B cell (primary cell): ENCODE data around the gene CDK18. TPM values are rescaled to one million over a fixed set of nuclear protein-coding genes. Genes with fewer than 3 reads are reported as not detected.

Experiments
- ATAC-seq: fragments of 200-7000 bp; cut with Tn5 transposase; one replicate; pipeline ENCODE4 v1.10.0; 2021; ENCODE audit warnings: low read depth, mild to moderate bottlenecking, moderate number of reproducible peaks, moderate library complexity
- CTCF ChIA-PET: fragments of 350-600 bp; sonication (Branson Sonifier 250); formaldehyde crosslinking; loops from one replicate; lab custom pipeline; 2021; ENCODE audit warnings: antibody characterized with exemption, inconsistent platforms; lab: Charles Lee
- POLR2A ChIA-PET: fragments of 350-600 bp; sonication (Branson Sonifier 250); formaldehyde crosslinking; loops from one replicate; lab custom pipeline; 2021; ENCODE audit warnings: antibody characterized with exemption; lab: Charles Lee
- DNase-seq: peaks from one replicate; pipeline ENCODE4 v3.0.0; 2013
- H2AFZ ChIP-seq: 2 replicates; pipeline ENCODE4 v1.6.1; 2012; ENCODE audit warnings: mild to moderate bottlenecking, low read depth, low read length; ENCODE audit not compliant: insufficient read depth, poor library complexity, severe bottlenecking
- H3K27ac ChIP-seq, 2 donors: 1 replicate in 1 of 2; 2 replicates in 1 of 2; pipeline ENCODE4 v1.5.1; 2012 to 2013; ENCODE audit warnings: low read length in 2 of 2, mild to moderate bottlenecking in 2 of 2, moderate library complexity in 1 of 2
- H3K27me3 ChIP-seq, 4 experiments: fragments of 200-600 bp in 1 of 4; sonication (generic) in 1 of 4; replicated peaks in 1 of 4; 1 replicate in 2 of 4; 2 replicates in 2 of 4; pipeline versions ENCODE4 v1.6.1 to v1.7.0; 2013 to 2016; ENCODE audit warnings: low read length in 3 of 4, mild to moderate bottlenecking in 2 of 4, mixed read lengths in 1 of 4, moderate library complexity in 1 of 4; ENCODE audit not compliant: insufficient read depth in 4 of 4, control insufficient read depth in 3 of 4; ENCODE audit errors: control extremely low read depth in 1 of 4
- H3K36me3 ChIP-seq, 2 experiments: replicated peaks in 1 of 2; 1 replicate in 1 of 2; 2 replicates in 1 of 2; pipeline versions ENCODE4 v1.6.1 to v1.7.1; 2013; ENCODE audit warnings: low read length in 1 of 2; ENCODE audit not compliant: insufficient read depth in 2 of 2, control insufficient read depth in 1 of 2; ENCODE audit errors: control extremely low read depth in 1 of 2, extremely low read depth in 1 of 2
- H3K4me1 ChIP-seq, 2 donors: fragments of 200-600 bp in 1 of 2; sonication (generic) in 1 of 2; 1 replicate in 1 of 2; 2 replicates in 1 of 2; pipeline versions ENCODE4 v1.5.1 to v1.6.1; 2013 to 2017; ENCODE audit warnings: low read length in 2 of 2; ENCODE audit not compliant: control insufficient read depth in 2 of 2, insufficient read depth in 2 of 2
- H3K4me2 ChIP-seq: replicated peaks from 2 replicates; pipeline ENCODE3; 2012; ENCODE audit warnings: mild to moderate bottlenecking, low read depth, low read length; ENCODE audit not compliant: poor library complexity, severe bottlenecking
- H3K4me3 ChIP-seq, 5 experiments: fragments of 200-600 bp in 1 of 5; sonication (generic) in 1 of 5; 1 replicate in 3 of 5; 2 replicates in 2 of 5; pipeline versions ENCODE4 v1.5.1 to v1.7.0; 2011 to 2016; ENCODE audit warnings: low read length in 4 of 5, mild to moderate bottlenecking in 4 of 5, low read depth in 2 of 5, control low read depth in 1 of 5, moderate library complexity in 1 of 5; ENCODE audit not compliant: insufficient read depth in 1 of 5; ENCODE audit errors: control extremely low read depth in 1 of 5, extremely low read depth in 1 of 5
- H3K79me2 ChIP-seq: fragments of 200-600 bp; sonication (generic); one replicate; pipeline ENCODE4 v1.6.0; 2016; ENCODE audit warnings: low read length; ENCODE audit not compliant: control insufficient read depth, insufficient read depth
- H3K9ac ChIP-seq: fragments of 200-600 bp; sonication (generic); 2 replicates; pipeline ENCODE4 v1.6.1; 2017; ENCODE audit warnings: mild to moderate bottlenecking, low read length, moderate library complexity
- H3K9me3 ChIP-seq, 3 donors: one replicate each; pipeline versions ENCODE4 v1.6.1 to v1.7.1; 2013; ENCODE audit warnings: low read length in 2 of 3; ENCODE audit not compliant: control insufficient read depth in 2 of 3, insufficient read depth in 1 of 3; ENCODE audit errors: control extremely low read depth in 1 of 3
- H4K20me1 ChIP-seq: 2 replicates; pipeline ENCODE4 v1.6.0; 2012; ENCODE audit warnings: mild to moderate bottlenecking, low read length; ENCODE audit not compliant: insufficient read depth, control insufficient read depth, poor library complexity, severe bottlenecking
- H3K27ac Mint-ChIP-seq: one replicate; pipeline ENCODE4 v1.8.0; 2021; ENCODE audit warnings: mixed read lengths
- H3K27me3 Mint-ChIP-seq: one replicate; pipeline ENCODE4 v1.8.0; 2021; ENCODE audit warnings: mixed read lengths
- H3K4me1 Mint-ChIP-seq: one replicate; pipeline ENCODE4 v1.8.0; 2021; ENCODE audit warnings: mixed read lengths
- H3K4me3 Mint-ChIP-seq: one replicate; pipeline ENCODE4 v1.8.0; 2021; ENCODE audit warnings: mixed read lengths
- H3K9me3 Mint-ChIP-seq: one replicate; pipeline ENCODE4 v1.8.0; 2022; ENCODE audit warnings: mixed read lengths; ENCODE audit not compliant: insufficient read depth
- EZH2 ChIP-seq: IDR thresholded peaks from 2 replicates; pipeline ENCODE4 v1.6.1; 2012; ENCODE audit warnings: borderline replicate concordance, low read depth, mild to moderate bottlenecking, moderate library complexity, low read length; ENCODE audit not compliant: insufficient read depth, poor library complexity, severe bottlenecking
- WGBS: methylation state at CpG from one replicate; pipeline ENCODE4 v1.1.5; 2013; ENCODE audit warnings: missing lambda C conversion rate; ENCODE audit not compliant: insufficient coverage; 5-methylcytosine and 5-hydroxymethylcytosine counted together
- intact Hi-C: fragments of 100-400 bp; cut with micrococcal nuclease; formaldehyde crosslinking; loops from one replicate; pipeline ENCODE4 v1.10.0; 2022
- polyA plus RNA-seq: library from polyadenylated mRNA; depleted of rRNA; stranded (reverse); fragments of >200 nt; gene quantifications from 2 replicates; pipeline ENCODE4 v1.2.3, GENCODE V29; 2012
- total RNA-seq, 2 donors: library from RNA; stranded (reverse); fragments of 120-200 nt in 1 of 2; gene quantifications; 1 replicate in 1 of 2; 2 replicates in 1 of 2; pipeline versions ENCODE4 v1.2.3 to v1.2.4, GENCODE V29; 2013 to 2022
- TF ChIP-seq, protein P1 (sequence below): fragments of 200-600 bp; IDR thresholded peaks from one replicate; pipeline ENCODE4 v1.8.0; 2022; ENCODE audit warnings: antibody characterized with exemption, mild to moderate bottlenecking

CDK18 gene
- total and polyA plus RNA-seq, 2 donors (not counting 1 experiment from before 2014, with no cell fraction given), result 3.8 to 4.7 TPM

DNA sequence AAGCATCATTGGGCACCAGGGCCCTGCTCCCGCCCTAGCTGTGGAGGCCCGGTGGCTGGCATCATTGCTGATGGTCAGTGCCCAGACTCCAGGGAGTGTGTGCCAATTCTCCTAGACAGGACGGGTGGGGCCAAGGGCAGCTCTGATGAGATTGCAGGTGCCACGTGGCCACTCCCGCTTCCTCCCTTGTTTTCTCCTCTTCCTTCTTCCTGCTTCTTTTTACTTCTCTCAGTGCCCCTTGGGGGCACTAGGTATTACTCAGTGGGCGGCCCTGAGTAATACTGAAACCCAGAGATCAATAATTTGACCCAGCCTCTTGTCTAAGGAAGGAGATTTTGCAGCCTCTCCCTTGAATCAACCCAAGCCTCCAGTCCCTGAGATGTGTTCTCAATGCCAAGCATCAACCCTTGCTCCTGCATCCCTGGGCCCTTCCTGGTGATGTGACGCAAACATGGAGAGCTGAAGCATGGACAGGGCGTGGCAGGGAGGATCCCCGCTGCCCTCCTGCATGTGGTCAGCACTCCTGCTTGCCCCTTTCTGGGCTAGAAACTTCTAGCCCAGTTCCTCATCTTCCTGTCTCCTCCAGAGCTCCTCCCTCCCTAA lies 32.4 kb downstream of the CDK18 start:
- TF ChIP-seq EZH2, result no peak
- TF ChIP-seq, protein P1, sequence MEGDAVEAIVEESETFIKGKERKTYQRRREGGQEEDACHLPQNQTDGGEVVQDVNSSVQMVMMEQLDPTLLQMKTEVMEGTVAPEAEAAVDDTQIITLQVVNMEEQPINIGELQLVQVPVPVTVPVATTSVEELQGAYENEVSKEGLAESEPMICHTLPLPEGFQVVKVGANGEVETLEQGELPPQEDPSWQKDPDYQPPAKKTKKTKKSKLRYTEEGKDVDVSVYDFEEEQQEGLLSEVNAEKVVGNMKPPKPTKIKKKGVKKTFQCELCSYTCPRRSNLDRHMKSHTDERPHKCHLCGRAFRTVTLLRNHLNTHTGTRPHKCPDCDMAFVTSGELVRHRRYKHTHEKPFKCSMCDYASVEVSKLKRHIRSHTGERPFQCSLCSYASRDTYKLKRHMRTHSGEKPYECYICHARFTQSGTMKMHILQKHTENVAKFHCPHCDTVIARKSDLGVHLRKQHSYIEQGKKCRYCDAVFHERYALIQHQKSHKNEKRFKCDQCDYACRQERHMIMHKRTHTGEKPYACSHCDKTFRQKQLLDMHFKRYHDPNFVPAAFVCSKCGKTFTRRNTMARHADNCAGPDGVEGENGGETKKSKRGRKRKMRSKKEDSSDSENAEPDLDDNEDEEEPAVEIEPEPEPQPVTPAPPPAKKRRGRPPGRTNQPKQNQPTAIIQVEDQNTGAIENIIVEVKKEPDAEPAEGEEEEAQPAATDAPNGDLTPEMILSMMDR, result no peak
- H3K9me3 Mint-ChIP-seq, result no peaks in the 10 kb centered on the region
- H3K9ac ChIP-seq, result no peak overlapping the region
- H3K4me3 Mint-ChIP-seq, result peak overlapping the region; percentile 61
- no peak for ATAC-seq
- ChIA-PET POLR2A (interaction anchor here (0.5 kb wide), 1 partner anchor 538 kb away, joined by 6 read pairs; no protein-coding TSS in a partner anchor), CTCF (interaction anchor here (0.7 to 2.2 kb wide), 8 partner anchors 8 to 175 kb away, joined by 3 to 9 read pairs (median 6); no protein-coding TSS in a partner anchor)
- H3K4me1 Mint-ChIP-seq, result peaks cover 9% of the 10 kb centered on the region
- DNase-seq, result no peak
- H3K27ac Mint-ChIP-seq, result no peak overlapping the region
- 44% methylated on average over 9 of the region's 9 CpGs for WGBS
- no peaks in the 10 kb centered on the region for H3K36me3 ChIP-seq
- intact Hi-C loops, result no loop called here
- H3K4me2 ChIP-seq, result no peak overlapping the region
- H2AFZ ChIP-seq, result no peak overlapping the region
- no peaks in the 10 kb centered on the region for H3K79me2 ChIP-seq
- H3K27me3 ChIP-seq, result peaks cover 0 to 6% (median 2%) of the 10 kb centered on the region in 4 experiments
- H3K9me3 ChIP-seq, result no peaks in the 10 kb centered on the region
- H3K4me3 ChIP-seq, result no peak overlapping the region
- peaks cover 0 to 5% of the 10 kb centered on the region in 2 donors for H3K4me1 ChIP-seq
- peaks cover 21% of the 10 kb centered on the region for H3K27me3 Mint-ChIP-seq
- no peak overlapping the region for H3K27ac ChIP-seq
- no peaks in the 10 kb centered on the region for H4K20me1 ChIP-seq

DNA sequence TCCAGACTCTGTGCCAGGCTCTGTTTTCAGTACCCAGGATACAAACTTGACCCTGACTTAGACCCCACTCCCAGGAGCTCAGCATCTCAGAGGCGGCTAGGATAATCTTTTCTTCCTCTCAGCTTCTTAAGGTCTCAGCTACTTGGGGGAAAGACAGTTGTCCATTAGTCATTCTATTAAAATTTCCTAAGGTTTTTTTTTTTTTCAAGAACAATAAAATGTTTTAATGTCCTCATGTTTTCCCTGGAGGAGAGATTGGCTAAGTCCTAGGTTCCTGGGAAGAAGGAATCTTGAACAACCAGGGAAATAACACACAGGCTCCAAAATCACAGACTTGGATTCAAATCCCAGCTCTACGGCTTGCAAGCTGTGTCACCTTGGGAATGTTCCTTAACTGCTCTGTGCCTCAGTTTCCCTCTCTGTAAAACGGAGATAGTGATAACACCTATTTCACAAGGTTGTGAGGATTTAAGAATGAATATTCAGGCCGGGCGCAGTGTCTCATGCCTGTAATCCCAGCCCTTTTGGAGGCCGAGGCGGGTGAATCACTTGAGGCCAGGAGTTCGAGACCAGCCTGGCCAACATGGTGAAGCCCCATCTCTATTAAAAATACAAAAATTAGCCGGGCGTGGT lies 33.0 kb downstream of the CDK18 start:
- intact Hi-C loops, result no loop called here
- Histone ChIP-seq H2AFZ (no peak overlapping the region), H3K9ac (no peak overlapping the region), H3K27ac (no peak overlapping the region), H4K20me1 (no peaks in the 10 kb centered on the region), H3K9me3 (no peaks in the 10 kb centered on the region), H3K79me2 (no peaks in the 10 kb centered on the region), H3K4me3 (no peak overlapping the region), H3K27me3 (peaks cover 0 to 13% (median 2%) of the 10 kb centered on the region in 4 experiments), H3K36me3 (no peaks in the 10 kb centered on the region), H3K4me1 (peaks cover 0 to 5% of the 10 kb centered on the region in 2 donors), H3K4me2 (no peak overlapping the region)
- Mint-ChIP-seq H3K27ac (no peak overlapping the region), H3K9me3 (no peaks in the 10 kb centered on the region), H3K4me3 (no peak overlapping the region), H3K4me1 (peaks cover 9% of the 10 kb centered on the region), H3K27me3 (peaks cover 24% of the 10 kb centered on the region)
- no peak for TF ChIP-seq EZH2
- ChIA-PET POLR2A (interaction anchor here (0.5 kb wide), 1 partner anchor 538 kb away, joined by 6 read pairs; no protein-coding TSS in a partner anchor), CTCF (interaction anchor here (0.5 to 2.2 kb wide), 8 partner anchors 8 to 502 kb away, joined by 3 to 9 read pairs (median 6); no protein-coding TSS in a partner anchor)
- no peak for ATAC-seq
- 57% methylated on average over 1 of the region's 10 CpGs for WGBS
- DNase-seq, result no peak
